GM12872 (cell line): ENCODE data around the gene TDRD10.

ENCODE experiments used
- CTCF ChIP-seq: IDR thresholded peaks from 3 replicates; pipeline ENCODE4 v1.5.1; 2011; ENCODE audit warnings: low read depth, mild to moderate bottlenecking, low read length, moderate library complexity; ENCODE audit not compliant: insufficient read depth

Gene TDRD10

GRCh38 chr1:154483941-154484803 is 17.8 kb upstream of the TDRD10 start:
- no peak for TF ChIP-seq CTCF

- no peak for TF ChIP-seq CTCF
Observed at GRCh38 chr1:154485106-154485505, 16.9 kb upstream of the TDRD10 start.

- TF ChIP-seq CTCF = no peak
Observed at GRCh38 chr1:154485910-154486496, 16.0 kb upstream of the TDRD10 start.

GRCh38 chr1:154488922-154489321 is 13.1 kb upstream of the TDRD10 start:
- no peak for TF ChIP-seq CTCF

- no peak for TF ChIP-seq CTCF
Observed at GRCh38 chr1:154489695-154490274, 12.2 kb upstream of the TDRD10 start.

GRCh38 chr1:154490317-154490716 is 11.7 kb upstream of the TDRD10 start:
- no peak for TF ChIP-seq CTCF

- TF ChIP-seq CTCF = no peak
Observed at GRCh38 chr1:154492115-154492514, 9.9 kb upstream of the TDRD10 start.
